HG02970 (cell line): ENCODE measurements around the gene IL32.

Experiments
- ATAC-seq: cut with Tn5 transposase; IDR thresholded peaks from one replicate; pipeline ENCODE4 v1.9.1; 2021; ENCODE audit warnings: mild to moderate bottlenecking, moderate library complexity, moderate number of reproducible peaks; ENCODE audit not compliant: unreplicated experiment, low FRiP score

Gene IL32

DNA sequence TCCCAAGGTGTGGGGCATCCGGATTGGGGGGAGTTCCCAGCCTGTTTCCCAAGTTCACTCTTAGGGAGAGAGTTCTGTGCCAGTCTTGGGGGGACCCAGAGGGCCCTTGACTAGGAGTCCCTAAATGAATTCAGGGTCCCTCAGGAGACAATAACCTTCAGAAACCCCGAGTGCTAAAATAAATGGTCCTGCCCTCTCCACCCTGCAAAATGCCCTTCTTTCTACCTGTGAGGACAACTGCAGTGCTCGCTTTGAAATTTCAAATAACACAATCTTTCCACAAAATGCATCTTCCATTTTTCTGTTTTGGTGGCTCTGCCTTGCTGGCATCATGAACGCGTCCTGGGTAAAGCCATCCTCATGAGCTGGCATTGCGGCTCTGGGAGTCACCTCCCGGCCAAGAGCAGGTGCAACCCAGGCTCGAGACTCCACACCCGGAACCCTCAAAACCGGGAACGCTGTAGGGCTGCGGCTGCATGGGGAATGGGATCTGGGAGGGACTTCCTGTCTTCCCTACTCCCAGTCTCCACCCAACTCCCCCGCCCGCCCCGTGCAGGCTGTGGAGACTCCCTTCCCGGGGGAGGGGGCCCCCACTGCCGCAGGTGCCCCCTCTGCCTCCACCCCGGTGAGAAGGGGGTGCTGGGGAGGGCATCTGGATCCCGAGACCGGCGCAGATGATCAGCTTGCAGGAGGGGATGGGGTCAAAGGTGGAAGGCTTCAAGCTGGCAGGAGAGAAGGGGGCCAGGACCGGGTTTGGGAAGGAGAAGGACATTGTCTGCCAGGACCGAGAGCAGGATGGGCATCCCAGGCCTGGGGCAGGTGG lies 46.8 kb downstream of the IL32 start, which contains the start of gene ZNF205:
Gene ZNF205 (plus strand): TSS at position 529 of the 823 bp plus-strand sequence. CDS start 845 bp downstream, outside the sequence.
- no peak for ATAC-seq

DNA sequence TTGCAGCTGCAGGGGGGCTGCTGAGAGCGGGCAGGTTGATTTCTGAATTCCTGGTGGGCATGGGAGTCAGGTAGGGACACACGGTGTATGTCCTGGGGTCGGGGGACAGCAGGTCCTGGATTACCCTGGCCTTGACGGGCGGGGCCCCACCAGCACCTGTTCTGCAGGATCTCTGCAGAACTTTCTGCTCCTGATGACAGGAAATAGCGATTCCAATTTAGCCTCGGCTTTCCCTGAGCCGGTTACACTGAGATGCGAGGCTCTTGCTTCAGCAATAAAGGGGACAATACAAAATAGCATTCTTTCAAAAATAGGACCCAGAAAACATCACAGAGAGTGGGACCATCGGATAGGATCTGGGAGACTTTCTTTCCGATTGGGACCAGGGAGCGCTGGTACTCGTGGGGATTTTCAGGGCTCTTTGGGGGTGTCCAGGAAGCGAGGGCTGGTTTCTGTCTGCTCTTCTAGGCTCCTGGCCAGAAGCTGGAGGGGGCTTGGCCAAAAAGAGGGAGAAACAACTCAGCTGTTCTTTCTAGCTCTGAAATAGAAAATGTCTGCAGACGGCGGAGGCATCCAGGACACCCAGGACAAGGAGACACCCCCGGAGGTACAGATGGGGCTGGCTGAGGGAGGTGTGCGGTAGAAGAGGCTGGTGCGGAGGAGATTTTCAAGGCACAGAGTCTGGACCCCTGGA lies 47.6 kb downstream of the IL32 start:
- ATAC-seq = no peak

GRCh38 chr16:3113765-3114479 lies 48.5 kb downstream of the IL32 start:
- ATAC-seq = no peak

- ATAC-seq = no peak
Measured at GRCh38 chr16:3115003-3115402, 49.6 kb downstream of the IL32 start.

- no peak for ATAC-seq
Measured at GRCh38 chr16:3115561-3115960, 50.1 kb downstream of the IL32 start.

GRCh38 chr16:3118204-3118790 lies 52.9 kb downstream of the IL32 start:
- no peak for ATAC-seq

DNA sequence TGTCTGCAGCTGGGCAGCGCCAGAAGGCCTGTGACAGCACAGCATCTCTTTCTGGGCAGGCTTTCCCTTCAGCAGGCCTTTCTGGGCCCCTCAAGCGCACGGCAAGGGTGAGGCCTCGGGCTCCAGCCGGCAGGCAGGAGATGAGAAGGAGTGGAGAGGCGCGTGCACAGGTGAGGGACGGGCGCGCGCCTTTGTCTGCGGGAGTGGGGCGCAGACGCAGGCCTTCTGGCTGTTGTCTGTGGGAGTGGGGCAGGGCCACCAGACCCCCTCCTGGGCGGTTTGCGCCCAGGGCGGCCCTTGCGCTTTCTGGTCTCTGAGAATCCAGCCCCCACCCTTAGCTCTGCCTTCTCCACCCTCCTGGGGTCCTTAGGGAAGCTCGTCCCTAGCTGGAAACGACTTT lies 53.4 kb downstream of the IL32 start:
- ATAC-seq = no peak
